ENCODE data around the gene EPHB3. TPM values are rescaled to one million over a fixed set of nuclear protein-coding genes. Genes with fewer than 3 reads are reported as not detected.

EPHB3 gene
- total RNA-seq, 1 donor from 2014 or later, result 0.92 TPM

GRCh38 chr3:184629555-184630160 is 68.1 kb downstream of the EPHB3 start:
- H3K4me3 ChIP-seq (ENCODE audit: low read depth, low read length), result no peak overlapping the region
- no peak for TF ChIP-seq CTCF (conservative IDR thresholded peaks at IDR 0.05; ENCODE audit: low read depth, low read length)
- DNase-seq (ENCODE audit: low read depth), result no peak

GRCh38 chr3:184630861-184631471 is 69.4 kb downstream of the EPHB3 start:
- no peak overlapping the region for H3K4me3 ChIP-seq (ENCODE audit: low read depth, low read length)
- no peak for DNase-seq (ENCODE audit: low read depth)
- TF ChIP-seq CTCF (conservative IDR thresholded peaks at IDR 0.05; ENCODE audit: low read depth, low read length), result no peak

- no peak for TF ChIP-seq CTCF (conservative IDR thresholded peaks at IDR 0.05; ENCODE audit: low read depth, low read length)
- no peak for DNase-seq (ENCODE audit: low read depth)
- no peak overlapping the region for H3K4me3 ChIP-seq (ENCODE audit: low read depth, low read length)
Measured at GRCh38 chr3:184631472-184631861, 69.9 kb downstream of the EPHB3 start.

Other genes with a start within 250 kb of the EPHB3 start
- gene EIF4G1, start 247.2 kb upstream of the EPHB3 start, total RNA-seq, result 313 and 519 TPM in 2 replicates
- 21.3 and 22.7 TPM in 2 replicates for gene FAM131A, start 224.2 kb upstream of the EPHB3 start, total RNA-seq
- 4.2 and 5.2 TPM in 2 replicates for gene CLCN2, start 200.2 kb upstream of the EPHB3 start, total RNA-seq
- 123 and 182 TPM in 2 replicates for gene POLR2H, start 200.1 kb upstream of the EPHB3 start, total RNA-seq
- gene THPO, start 183.6 kb upstream of the EPHB3 start, total RNA-seq, result not detected in 2 replicates
- gene CHRD, start 181.7 kb upstream of the EPHB3 start, total RNA-seq, result not detected in 2 replicates
- 27.5 and 36.2 TPM in 2 replicates for gene MAGEF1, start 150.3 kb downstream of the EPHB3 start, total RNA-seq